IMR-90 (cell line): Measurements from ENCODE around the gene XDH. TPM values are rescaled to one million over a fixed set of nuclear protein-coding genes. Genes with fewer than 3 reads are reported as not detected.

Experiments used
- ATAC-seq: fragments of 200-7000 bp; cut with Tn5 transposase; 2 replicates; pipeline ENCODE4 v1.9.1; 2020; ENCODE audit warnings: low read depth, mild to moderate bottlenecking, moderate library complexity
- BruUV-seq: library from RNA; stranded (reverse); fragments of 400-500 nt; replicated peaks from 2 replicates; lab custom pipeline; 2021; lab: Mats Ljungman, UMichigan
- CTCF ChIA-PET: fragments of 300-600 bp; formaldehyde crosslinking; extraction: SDS; loops from one replicate; lab custom pipeline; 2021; ENCODE audit warnings: antibody characterized with exemption; lab: Yijun Ruan, JAX
- POLR2A ChIA-PET: fragments of 300-600 bp; sonication (Branson Sonifier 250); formaldehyde crosslinking; loops from one replicate; lab custom pipeline; 2022; ENCODE audit warnings: antibody characterized with exemption; ENCODE audit not compliant: unreplicated experiment; lab: Charles Lee
- DNase-seq: peaks from one replicate; pipeline ENCODE4 v3.0.0; 2013
- H2AFZ ChIP-seq: replicated peaks from 2 replicates; pipeline ENCODE3; 2013; ENCODE audit warnings: low read length, mild to moderate bottlenecking; ENCODE audit not compliant: poor library complexity
- H2AK5ac ChIP-seq: 2 replicates; pipeline ENCODE4 v1.6.1; 2013; ENCODE audit warnings: low read depth, low read length, inconsistent platforms
- H2AK9ac ChIP-seq: replicated peaks from 2 replicates; pipeline ENCODE3; 2013; ENCODE audit warnings: mild to moderate bottlenecking, low read depth, low read length, moderate library complexity; ENCODE audit not compliant: poor library complexity
- H2BK120ac ChIP-seq: 2 replicates; pipeline ENCODE4 v1.6.1; 2013; ENCODE audit warnings: low read depth, low read length, inconsistent platforms
- H2BK15ac ChIP-seq: 3 replicates; pipeline ENCODE4 v1.6.1; 2013; ENCODE audit warnings: low read depth, low read length, inconsistent platforms
- H2BK20ac ChIP-seq: 2 replicates; pipeline ENCODE4 v1.6.1; 2013; ENCODE audit warnings: low read depth, mild to moderate bottlenecking, inconsistent platforms, low read length, moderate library complexity
- H2BK5ac ChIP-seq: 2 replicates; pipeline ENCODE4 v1.6.1; 2013; ENCODE audit warnings: mild to moderate bottlenecking, low read depth, low read length, inconsistent platforms; ENCODE audit not compliant: poor library complexity, severe bottlenecking
- H3K14ac ChIP-seq: replicated peaks from 2 replicates; pipeline ENCODE4 v1.6.1; 2013; ENCODE audit warnings: low read depth, low read length, inconsistent platforms
- H3K18ac ChIP-seq: 2 replicates; pipeline ENCODE4 v1.6.1; 2013; ENCODE audit warnings: low read depth, low read length, control low read depth
- H3K23ac ChIP-seq: 2 replicates; pipeline ENCODE4 v1.6.1; 2013; ENCODE audit warnings: low read depth, low read length, inconsistent platforms
- H3K27ac ChIP-seq: 2 replicates; pipeline ENCODE4 v1.5.1; 2013; ENCODE audit warnings: mild to moderate bottlenecking, control low read depth, low read length; ENCODE audit not compliant: insufficient read depth
- H3K27me3 ChIP-seq: 2 replicates; pipeline ENCODE4 v1.6.1; 2013; ENCODE audit warnings: low read length; ENCODE audit not compliant: control insufficient read depth, insufficient read depth
- H3K36me3 ChIP-seq: 2 replicates; pipeline ENCODE4 v1.6.1; 2013; ENCODE audit warnings: low read length, mixed read lengths; ENCODE audit not compliant: control insufficient read depth, insufficient read depth
- H3K4ac ChIP-seq: 2 replicates; pipeline ENCODE4 v1.6.1; 2013; ENCODE audit warnings: low read depth, low read length, inconsistent platforms
- H3K4me1 ChIP-seq: 2 replicates; pipeline ENCODE4 v1.6.1; 2013; ENCODE audit warnings: low read length, mixed read lengths; ENCODE audit not compliant: control insufficient read depth, insufficient read depth
- H3K4me2 ChIP-seq: 2 replicates; pipeline ENCODE4 v1.6.1; 2013; ENCODE audit warnings: low read depth, mild to moderate bottlenecking, control low read depth, low read length, moderate library complexity
- H3K4me3 ChIP-seq: 2 replicates; pipeline ENCODE4 v1.5.1; 2013; ENCODE audit warnings: low read depth, mild to moderate bottlenecking, control low read depth, low read length, moderate library complexity; ENCODE audit not compliant: insufficient read depth
- H3K56ac ChIP-seq: 2 replicates; pipeline ENCODE4 v1.6.1; 2013; ENCODE audit warnings: low read length, inconsistent platforms; ENCODE audit not compliant: insufficient read depth; ENCODE audit errors: extremely low read depth
- H3K79me1 ChIP-seq, 2 experiments: 2 replicates each; pipeline ENCODE4 v1.6.1; 2013; ENCODE audit warnings: low read length in 2 of 2, inconsistent platforms in 1 of 2, low read depth in 1 of 2
- H3K9ac ChIP-seq: 2 replicates; pipeline ENCODE4 v1.6.1; 2013; ENCODE audit warnings: low read depth, low read length, control low read depth
- H3K9me1 ChIP-seq: 2 replicates; pipeline ENCODE4 v1.6.1; 2013; ENCODE audit warnings: low read length, inconsistent platforms; ENCODE audit not compliant: insufficient read depth
- H3K9me3 ChIP-seq: 2 replicates; pipeline ENCODE4 v1.6.1; 2013; ENCODE audit warnings: low read length; ENCODE audit not compliant: control insufficient read depth, insufficient read depth
- H4K20me1 ChIP-seq: 2 replicates; pipeline ENCODE4 v1.6.1; 2013; ENCODE audit warnings: low read length, inconsistent platforms; ENCODE audit not compliant: insufficient read depth
- H4K5ac ChIP-seq: 2 replicates; pipeline ENCODE4 v1.6.1; 2013; ENCODE audit warnings: mild to moderate bottlenecking, low read depth, low read length, control low read depth
- H4K8ac ChIP-seq, 2 experiments: 2 replicates each; pipeline ENCODE4 v1.6.1; 2013; ENCODE audit warnings: low read depth in 2 of 2, low read length in 2 of 2, control low read depth in 1 of 2, inconsistent platforms in 1 of 2
- H4K91ac ChIP-seq: 2 replicates; pipeline ENCODE4 v1.6.1; 2013; ENCODE audit warnings: low read depth, low read length, inconsistent platforms; ENCODE audit not compliant: insufficient read depth
- BHLHE40 ChIP-seq: fragments of 150-350 bp; IDR thresholded peaks from 2 replicates; pipeline ENCODE4 v1.6.1; 2016; ENCODE audit warnings: mild to moderate bottlenecking, low read depth, low read length
- CEBPB ChIP-seq: IDR thresholded peaks from 2 replicates; pipeline ENCODE4 v1.6.1; 2012; ENCODE audit warnings: low read depth, low read length, improper control_type of control experiment
- CHD1 ChIP-seq: IDR thresholded peaks from 2 replicates; pipeline ENCODE4 v1.6.1; 2012; ENCODE audit warnings: low read depth, low read length, improper control_type of control experiment
- FOS ChIP-seq: fragments of 150-350 bp; IDR thresholded peaks from 2 replicates; pipeline ENCODE4 v1.6.1; 2016; ENCODE audit warnings: low read depth, low read length
- MAZ ChIP-seq: IDR thresholded peaks from 2 replicates; pipeline ENCODE4 v1.6.1; 2012; ENCODE audit warnings: low read depth, mild to moderate bottlenecking, low read length, improper control_type of control experiment, moderate library complexity, borderline replicate concordance
- MXI1 ChIP-seq: IDR thresholded peaks from 2 replicates; pipeline ENCODE4 v1.6.1; 2012; ENCODE audit warnings: low read depth, mild to moderate bottlenecking, low read length, moderate library complexity, borderline replicate concordance
- POLR2A ChIP-seq: IDR thresholded peaks from 2 replicates; pipeline ENCODE4 v1.6.1; 2012; ENCODE audit warnings: mild to moderate bottlenecking, low read depth, low read length
- RAD21 ChIP-seq: IDR thresholded peaks from 2 replicates; pipeline ENCODE4 v1.6.1; 2012; ENCODE audit warnings: low read length, improper control_type of control experiment
- RFX5 ChIP-seq: IDR thresholded peaks from 2 replicates; pipeline ENCODE4 v1.8.0; 2012; ENCODE audit warnings: low read depth, mild to moderate bottlenecking, low read length, moderate library complexity
- SMC3 ChIP-seq: fragments of 150-350 bp; IDR thresholded peaks from 2 replicates; pipeline ENCODE4 v1.6.1; 2016; ENCODE audit warnings: low read depth, mild to moderate bottlenecking, antibody characterized with exemption, low read length, moderate library complexity
- WGBS, 2 experiments: methylation state at CpG; one replicate each; pipeline versions ENCODE4 v1.1.5 to v1.1.7; 2013; ENCODE audit warnings: missing lambda C conversion rate in 2 of 2; ENCODE audit not compliant: insufficient read length in 1 of 2; ENCODE audit errors: extremely low coverage in 2 of 2; 5-methylcytosine and 5-hydroxymethylcytosine counted together
- dilution Hi-C: fragments of 300-500 bp; cut with HindIII; formaldehyde crosslinking; loops from one replicate; pipeline ENCODE4 v1.14.3; 2018; ENCODE audit warnings: low sequenced_read_pairs; ENCODE audit not compliant: unreplicated experiment
- in situ Hi-C: fragments of 300-500 bp; cut with MboI; formaldehyde crosslinking; loops from 3 replicates; pipeline ENCODE4 v1.14.3; 2019; ENCODE audit warnings: low sequenced_read_pairs, inconsistent platforms, mixed read lengths
- intact Hi-C: fragments of 100-400 bp; cut with micrococcal nuclease; formaldehyde crosslinking; loops from 2 replicates; pipeline ENCODE4 v1.10.0; 2022
- polyA plus RNA-seq, 3 experiments: library from polyadenylated mRNA; depleted of rRNA; stranded (reverse); fragments of >200 nt; gene quantifications; 2 replicates each; pipeline ENCODE4 v1.2.3, GENCODE V29; 2012; ENCODE audit warnings: low replicate concordance in 1 of 3
- total RNA-seq: library from RNA; depleted of rRNA; stranded (reverse); fragments of >200 nt; gene quantifications from 2 replicates; pipeline ENCODE4 v1.2.3, GENCODE V29; 2012
- TF ChIP-seq, protein P1 (sequence below): fragments of 150-350 bp; IDR thresholded peaks from 2 replicates; pipeline ENCODE4 v1.6.1; 2017; ENCODE audit warnings: mild to moderate bottlenecking, antibody characterized with exemption, low read length, low read depth
- TF ChIP-seq, protein P2 (sequence below): conservative IDR thresholded peaks from 2 replicates; pipeline ENCODE4 v1.5.1; 2012; ENCODE audit warnings: mild to moderate bottlenecking, low read depth, low read length, improper control_type of control experiment

XDH gene
- total and polyA plus RNA-seq, 2 of the 4 experiments (the other 2 are of a cell fraction): 0.46 to 1.1 TPM

DNA sequence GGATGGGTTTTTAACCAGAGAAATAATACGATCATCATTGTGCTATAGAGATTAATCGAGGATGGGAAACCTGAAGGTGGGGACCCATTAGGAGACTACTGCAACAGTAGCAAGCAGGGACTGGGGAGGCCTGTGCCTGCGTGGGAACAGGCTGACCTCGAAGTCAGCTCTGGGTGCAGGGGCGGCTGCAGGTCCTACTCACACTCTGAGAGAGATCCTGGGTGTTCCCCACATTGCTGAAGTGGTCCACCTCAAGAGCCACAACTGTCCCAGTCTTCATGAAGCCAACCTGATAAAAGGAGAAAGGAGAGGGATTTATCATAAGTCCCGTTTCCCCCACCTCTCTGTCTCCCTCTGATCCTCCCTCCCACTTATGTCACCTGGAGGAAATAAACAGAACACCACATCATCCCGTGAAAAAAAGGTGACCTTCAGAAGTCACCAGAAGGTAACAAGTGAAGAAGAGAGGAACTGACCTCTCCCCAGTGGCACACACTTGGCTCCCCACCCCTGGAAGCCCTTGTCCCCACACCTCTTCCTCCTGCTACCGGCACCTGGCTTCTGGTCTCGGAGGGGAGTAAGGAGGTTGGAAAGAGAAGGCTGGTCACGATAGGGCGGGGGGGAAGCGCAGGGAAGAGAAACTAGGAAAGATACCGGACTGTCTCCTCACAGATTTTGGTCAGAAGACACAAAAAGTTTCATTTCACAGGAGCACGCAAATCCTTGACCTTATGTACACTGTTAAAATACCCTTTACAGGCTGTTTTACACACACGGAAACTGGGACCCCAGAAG is 50.4 kb downstream of the XDH start:
- intact Hi-C loops: no loop called here

More for the DNA sequence above, 50.4 kb downstream of the XDH start:
- ATAC-seq: no peak
- no peak overlapping the region for H3K18ac ChIP-seq
- no CpG with 5 or more reads among the region's 15 CpGs for WGBS, 2 experiments
- no peak overlapping the region for H4K8ac ChIP-seq
- H4K5ac ChIP-seq: no peak overlapping the region
- H2BK120ac ChIP-seq: no peak overlapping the region
- no peak for DNase-seq
- H2AK5ac ChIP-seq: no peak overlapping the region
- H3K4me3 ChIP-seq: no peak overlapping the region
- CTCF ChIA-PET: no interaction called here
- H3K4me1 ChIP-seq: no peaks in the 10 kb centered on the region; the same call in 1 of the 2 replicates
- H3K79me1 ChIP-seq: no peaks in the 10 kb centered on the region
- POLR2A ChIA-PET: no interaction called here
- H3K27me3 ChIP-seq: no peaks in the 10 kb centered on the region
- TF ChIP-seq RAD21: no peak
- no peak for TF ChIP-seq MAZ
- TF ChIP-seq CEBPB: no peak
- TF ChIP-seq CHD1: no peak
- TF ChIP-seq, protein P1, sequence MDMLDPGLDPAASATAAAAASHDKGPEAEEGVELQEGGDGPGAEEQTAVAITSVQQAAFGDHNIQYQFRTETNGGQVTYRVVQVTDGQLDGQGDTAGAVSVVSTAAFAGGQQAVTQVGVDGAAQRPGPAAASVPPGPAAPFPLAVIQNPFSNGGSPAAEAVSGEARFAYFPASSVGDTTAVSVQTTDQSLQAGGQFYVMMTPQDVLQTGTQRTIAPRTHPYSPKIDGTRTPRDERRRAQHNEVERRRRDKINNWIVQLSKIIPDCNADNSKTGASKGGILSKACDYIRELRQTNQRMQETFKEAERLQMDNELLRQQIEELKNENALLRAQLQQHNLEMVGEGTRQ: no peak
- no peak for TF ChIP-seq FOS
- no peak for TF ChIP-seq BHLHE40
- TF ChIP-seq, protein P2, sequence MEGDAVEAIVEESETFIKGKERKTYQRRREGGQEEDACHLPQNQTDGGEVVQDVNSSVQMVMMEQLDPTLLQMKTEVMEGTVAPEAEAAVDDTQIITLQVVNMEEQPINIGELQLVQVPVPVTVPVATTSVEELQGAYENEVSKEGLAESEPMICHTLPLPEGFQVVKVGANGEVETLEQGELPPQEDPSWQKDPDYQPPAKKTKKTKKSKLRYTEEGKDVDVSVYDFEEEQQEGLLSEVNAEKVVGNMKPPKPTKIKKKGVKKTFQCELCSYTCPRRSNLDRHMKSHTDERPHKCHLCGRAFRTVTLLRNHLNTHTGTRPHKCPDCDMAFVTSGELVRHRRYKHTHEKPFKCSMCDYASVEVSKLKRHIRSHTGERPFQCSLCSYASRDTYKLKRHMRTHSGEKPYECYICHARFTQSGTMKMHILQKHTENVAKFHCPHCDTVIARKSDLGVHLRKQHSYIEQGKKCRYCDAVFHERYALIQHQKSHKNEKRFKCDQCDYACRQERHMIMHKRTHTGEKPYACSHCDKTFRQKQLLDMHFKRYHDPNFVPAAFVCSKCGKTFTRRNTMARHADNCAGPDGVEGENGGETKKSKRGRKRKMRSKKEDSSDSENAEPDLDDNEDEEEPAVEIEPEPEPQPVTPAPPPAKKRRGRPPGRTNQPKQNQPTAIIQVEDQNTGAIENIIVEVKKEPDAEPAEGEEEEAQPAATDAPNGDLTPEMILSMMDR: no peak
- TF ChIP-seq MXI1: no peak
- no peak for TF ChIP-seq RFX5
- no peak for TF ChIP-seq SMC3
- no peak for TF ChIP-seq POLR2A
- H3K4ac ChIP-seq: no peak overlapping the region
- H3K9ac ChIP-seq: no peak overlapping the region
- no peak overlapping the region for H3K14ac ChIP-seq
- H3K4me2 ChIP-seq: no peak overlapping the region
- H2BK5ac ChIP-seq: no peak overlapping the region
- H2AFZ ChIP-seq: peak overlapping the region; percentile 52
- dilution Hi-C loops (no loop called here), in situ Hi-C loops (no loop called here)
- H3K23ac ChIP-seq: no peak overlapping the region
- no peaks in the 10 kb centered on the region for H4K20me1 ChIP-seq
- BruUV-seq: no TSS peak
- no peak overlapping the region for H3K56ac ChIP-seq
- no peak overlapping the region for H2BK15ac ChIP-seq
- H4K91ac ChIP-seq: no peak overlapping the region
- H2BK20ac ChIP-seq: no peak overlapping the region
- H2AK9ac ChIP-seq: no peak overlapping the region
- no peaks in the 10 kb centered on the region for H3K36me3 ChIP-seq
- no peaks in the 10 kb centered on the region for H3K9me3 ChIP-seq
- H3K27ac ChIP-seq: no peak overlapping the region
- no peaks in the 10 kb centered on the region for H3K9me1 ChIP-seq
